Measurements from ENCODE around the gene SLC18A3.

DNA sequence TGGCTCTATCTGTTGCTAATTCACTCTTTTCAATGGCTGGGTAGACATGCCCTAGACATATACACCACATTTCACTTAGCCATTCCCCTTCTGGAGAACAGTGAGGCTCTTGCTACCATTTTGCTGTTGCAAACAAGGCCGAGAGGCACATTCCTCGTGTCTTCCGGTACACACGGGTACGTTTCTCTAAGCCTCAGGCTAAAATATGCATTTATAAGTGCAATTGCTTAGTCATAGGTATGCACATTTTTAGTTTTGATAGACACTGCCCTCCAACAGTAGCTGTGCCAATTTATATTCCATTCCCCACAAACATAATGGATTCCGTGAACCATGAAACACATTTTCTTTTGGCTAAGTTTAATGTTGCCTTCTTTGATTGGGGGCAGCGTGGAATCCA, 16.9 kb downstream of the SLC18A3 start:
- TF ChIP-seq, protein P1, sequence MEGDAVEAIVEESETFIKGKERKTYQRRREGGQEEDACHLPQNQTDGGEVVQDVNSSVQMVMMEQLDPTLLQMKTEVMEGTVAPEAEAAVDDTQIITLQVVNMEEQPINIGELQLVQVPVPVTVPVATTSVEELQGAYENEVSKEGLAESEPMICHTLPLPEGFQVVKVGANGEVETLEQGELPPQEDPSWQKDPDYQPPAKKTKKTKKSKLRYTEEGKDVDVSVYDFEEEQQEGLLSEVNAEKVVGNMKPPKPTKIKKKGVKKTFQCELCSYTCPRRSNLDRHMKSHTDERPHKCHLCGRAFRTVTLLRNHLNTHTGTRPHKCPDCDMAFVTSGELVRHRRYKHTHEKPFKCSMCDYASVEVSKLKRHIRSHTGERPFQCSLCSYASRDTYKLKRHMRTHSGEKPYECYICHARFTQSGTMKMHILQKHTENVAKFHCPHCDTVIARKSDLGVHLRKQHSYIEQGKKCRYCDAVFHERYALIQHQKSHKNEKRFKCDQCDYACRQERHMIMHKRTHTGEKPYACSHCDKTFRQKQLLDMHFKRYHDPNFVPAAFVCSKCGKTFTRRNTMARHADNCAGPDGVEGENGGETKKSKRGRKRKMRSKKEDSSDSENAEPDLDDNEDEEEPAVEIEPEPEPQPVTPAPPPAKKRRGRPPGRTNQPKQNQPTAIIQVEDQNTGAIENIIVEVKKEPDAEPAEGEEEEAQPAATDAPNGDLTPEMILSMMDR (IDR thresholded peaks at IDR 0.05; ENCODE audit: insufficient read depth, low read length) = no peak
- TF ChIP-seq SPI1 (IDR thresholded peaks at IDR 0.05; ENCODE audit: borderline replicate concordance, low read depth) (no peak), GABPA (IDR thresholded peaks at IDR 0.05; ENCODE audit: low read depth) (no peak)

Measured in HL-60 (cell line).